Measurements from ENCODE around the gene MMAB.

MMAB gene

GRCh38 chr12:109535231-109535862, 38.0 kb downstream of the MMAB start:
- DNase-seq: no peak

GRCh38 chr12:109534456-109534855, 38.8 kb downstream of the MMAB start:
- no peak for DNase-seq

DNA sequence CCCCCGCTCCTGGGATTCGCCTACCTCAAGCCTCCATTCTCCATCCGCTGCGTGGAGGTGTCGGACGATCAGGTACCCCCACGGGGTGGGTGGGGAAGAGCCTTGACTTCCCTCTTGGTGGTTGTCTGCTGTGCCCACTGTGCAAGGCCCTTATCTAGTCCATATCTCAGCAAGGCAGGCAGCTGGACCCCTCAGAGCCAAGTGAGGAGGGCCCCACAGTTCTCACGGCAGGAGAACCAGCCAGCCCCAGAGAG, 39.9 kb downstream of the MMAB start:
- no peak for DNase-seq

DNA sequence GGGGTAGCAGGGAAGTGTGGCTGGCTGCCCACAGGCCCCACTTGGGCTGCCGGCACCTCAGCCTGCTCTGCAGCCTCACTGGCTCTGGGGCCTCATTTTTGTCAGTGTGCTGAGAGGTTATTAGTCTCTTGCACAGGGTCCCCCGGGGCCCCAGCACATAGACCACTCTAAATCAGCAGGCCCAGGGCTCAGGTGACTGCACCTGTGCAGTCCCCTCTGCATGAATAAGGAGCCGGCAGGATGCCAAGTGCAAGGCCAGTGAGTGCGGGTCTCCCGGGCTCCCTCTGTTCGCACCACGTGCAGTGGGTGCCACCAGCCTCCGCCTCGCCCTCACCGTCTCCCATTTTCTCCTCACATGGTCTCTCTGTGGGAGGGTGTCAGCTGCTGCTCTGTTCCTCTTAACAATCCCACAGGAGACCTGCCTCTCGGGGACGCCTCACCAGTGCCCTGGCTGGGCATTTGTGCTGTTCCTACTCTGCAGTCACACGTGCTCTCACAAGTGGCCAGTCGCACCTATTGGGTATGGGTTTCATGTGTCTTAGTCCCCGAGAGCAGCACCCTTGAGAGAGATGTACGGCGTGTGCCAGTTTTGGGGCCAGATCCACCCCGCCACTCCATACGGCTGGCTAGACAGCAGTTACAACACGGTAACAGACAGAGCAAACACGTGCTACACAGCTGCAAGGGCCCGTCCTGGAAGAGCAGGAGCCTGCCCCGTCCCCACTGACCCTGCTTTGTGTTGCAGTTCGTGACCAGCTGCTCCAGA, 40.4 kb downstream of the MMAB start:
- no peak for DNase-seq

DNA sequence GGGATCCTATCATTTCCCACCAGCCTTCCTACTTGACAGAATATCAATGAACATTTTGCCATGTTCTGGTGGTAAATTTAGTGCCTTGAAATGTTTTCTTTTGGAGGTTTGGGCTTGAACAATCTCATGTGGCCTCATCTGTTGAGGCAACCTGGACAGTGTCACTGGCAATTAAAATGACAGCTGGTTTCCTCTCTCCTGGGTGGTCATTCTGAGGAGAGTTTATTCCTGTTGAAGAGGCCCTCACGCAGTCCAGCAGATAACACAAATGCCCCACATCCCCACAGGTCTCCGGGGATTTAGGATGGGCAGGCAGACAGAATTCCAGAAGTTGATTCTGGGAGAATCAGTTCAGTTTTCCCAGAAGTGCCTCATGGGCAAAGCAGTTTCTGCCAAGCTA, 41.9 kb downstream of the MMAB start:
- no peak for DNase-seq

- no peak for DNase-seq
Observed at GRCh38 chr12:109529691-109530640, 43.3 kb downstream of the MMAB start.

DNA sequence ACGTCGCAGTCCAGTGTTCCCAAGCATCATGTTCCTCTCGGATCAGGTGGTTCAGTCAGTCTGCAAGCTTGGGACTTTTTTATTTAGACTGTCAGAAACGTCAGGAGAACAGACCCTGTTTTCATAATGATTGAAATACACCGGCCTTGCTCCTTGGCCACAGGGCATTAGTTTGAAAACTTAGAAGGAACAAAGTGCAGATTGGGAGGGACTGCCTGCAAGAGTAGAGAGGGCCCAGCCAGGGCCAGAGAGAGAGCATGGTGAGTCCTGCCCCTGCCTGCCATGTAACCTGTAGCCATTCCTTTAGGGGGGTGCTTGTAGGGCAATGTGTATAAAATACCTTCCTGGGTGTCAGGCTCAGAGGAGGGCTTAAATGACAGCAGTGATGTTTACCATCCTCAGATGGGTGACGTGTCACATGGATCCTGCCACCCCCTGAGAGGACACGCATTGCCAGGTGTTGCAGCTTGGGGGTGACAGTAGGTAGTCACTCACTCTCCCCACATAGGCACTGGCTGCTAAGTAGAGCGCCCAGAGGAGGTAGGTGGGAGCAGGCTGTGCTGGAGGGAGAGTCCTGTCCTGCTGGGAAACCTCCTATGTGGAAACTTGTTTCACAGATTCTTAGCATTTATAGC, 45.7 kb downstream of the MMAB start:
- DNase-seq: no peak

GRCh38 chr12:109525279-109525585, 48.1 kb downstream of the MMAB start:
- no peak for DNase-seq

DNA sequence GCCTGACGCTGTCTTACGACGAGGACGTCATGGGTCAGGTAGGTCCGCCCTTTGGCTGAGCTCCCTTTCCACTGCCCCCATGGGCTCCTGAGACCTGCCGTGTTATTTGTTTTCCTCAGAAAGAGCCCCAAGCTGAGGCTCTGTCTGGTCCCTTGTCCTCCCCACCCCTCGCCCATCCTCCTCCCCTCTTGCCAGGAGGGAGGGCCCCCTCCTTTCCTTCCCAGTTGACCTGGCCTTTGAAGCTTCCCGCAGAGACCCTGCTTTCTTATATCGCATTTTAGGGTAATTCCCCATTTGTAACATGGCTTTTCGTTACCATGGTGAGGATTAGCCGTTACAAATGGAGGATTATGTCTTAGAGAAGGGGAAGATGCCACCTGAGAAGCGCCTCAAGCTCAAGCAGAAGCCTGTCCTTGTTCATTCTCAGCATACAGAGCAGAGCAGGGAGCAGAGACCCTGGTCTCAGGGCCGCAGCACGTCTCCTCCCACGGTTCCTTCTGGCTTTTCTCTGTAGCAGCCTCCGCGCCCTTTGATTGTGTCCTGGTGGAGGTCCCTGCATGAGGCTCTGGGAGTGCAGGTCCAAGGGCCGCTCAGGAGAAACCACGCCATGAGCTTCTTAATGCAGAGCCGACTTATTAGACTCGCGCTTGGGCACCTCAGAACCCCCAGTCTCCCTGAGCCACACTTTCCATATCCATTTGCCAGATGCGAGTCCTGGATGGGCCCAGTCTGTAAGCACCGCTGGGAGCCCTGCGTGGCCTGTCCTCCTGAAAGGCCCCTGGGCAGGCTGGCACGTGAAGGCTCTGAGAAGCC, 48.6 kb downstream of the MMAB start:
- no peak for DNase-seq

DNA sequence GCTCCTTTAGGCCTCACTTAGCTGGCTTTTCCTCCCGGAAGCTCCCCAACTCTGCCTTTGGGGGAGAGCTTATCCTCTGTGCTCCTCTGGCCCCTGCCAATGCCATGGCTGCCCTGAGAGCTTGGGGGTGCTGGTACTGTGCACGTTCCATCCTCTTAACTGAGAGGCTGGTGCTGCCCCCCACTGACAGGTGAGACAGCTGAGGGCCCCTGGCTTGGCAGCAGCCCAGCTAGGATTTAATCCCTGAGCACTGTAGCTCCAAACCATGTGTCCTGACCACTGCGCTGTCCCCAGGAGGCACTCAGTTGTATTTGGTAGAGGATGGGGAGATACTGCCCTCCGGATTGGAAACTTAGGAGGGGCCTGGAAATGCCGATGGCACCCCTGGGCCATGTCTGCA, 49.8 kb downstream of the MMAB start:
- DNase-seq: no peak

GRCh38 chr12:109523071-109523470, 50.2 kb downstream of the MMAB start:
- no peak for DNase-seq

GRCh38 chr12:109521831-109522230, 51.5 kb downstream of the MMAB start:
- DNase-seq: no peak

DNA sequence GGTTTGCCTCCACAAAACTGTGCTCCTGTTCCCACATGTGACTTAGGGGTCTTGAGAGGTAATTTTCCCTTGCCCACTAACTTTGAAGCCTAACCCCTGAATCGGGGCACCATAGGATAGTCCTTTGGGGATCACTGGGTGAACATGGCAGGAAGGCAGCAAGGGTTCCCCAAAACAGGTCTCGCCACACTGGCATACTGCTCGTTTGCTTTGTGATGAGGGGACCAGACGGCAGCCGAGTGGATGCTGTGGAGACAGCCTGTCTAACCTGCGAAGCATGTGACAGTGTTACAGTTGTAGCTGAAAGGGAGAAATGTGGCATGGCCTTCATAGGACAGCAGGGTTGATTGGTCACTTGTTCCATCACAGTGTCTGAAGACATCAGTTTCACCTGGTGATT, 53.5 kb downstream of the MMAB start:
- DNase-seq: no peak

- DNase-seq: peak; percentile 53
Observed at GRCh38 chr12:109518820-109519665, 54.3 kb downstream of the MMAB start.

GRCh38 chr12:109517619-109518018, 55.7 kb downstream of the MMAB start:
- no peak for DNase-seq

DNA sequence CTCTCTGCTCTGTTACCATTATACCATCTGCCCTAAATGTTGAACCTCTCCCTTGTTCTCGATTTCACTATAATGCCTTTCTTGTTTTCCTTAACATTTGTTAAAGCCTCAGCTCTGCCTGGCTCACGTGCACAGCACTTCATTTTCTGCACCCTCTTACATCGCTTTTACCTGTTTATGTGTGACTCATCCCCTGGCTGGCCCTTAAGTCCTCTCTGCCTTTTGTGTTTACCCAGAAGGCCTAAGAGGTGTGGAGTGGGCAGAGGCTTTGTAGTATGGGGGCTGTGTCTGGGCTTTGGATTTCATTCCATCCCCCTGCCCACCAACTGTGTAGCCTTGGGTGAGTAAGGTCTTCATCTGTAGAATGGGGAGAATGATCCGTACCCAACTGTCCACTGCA, 59.3 kb downstream of the MMAB start:
- no peak for DNase-seq

DNA sequence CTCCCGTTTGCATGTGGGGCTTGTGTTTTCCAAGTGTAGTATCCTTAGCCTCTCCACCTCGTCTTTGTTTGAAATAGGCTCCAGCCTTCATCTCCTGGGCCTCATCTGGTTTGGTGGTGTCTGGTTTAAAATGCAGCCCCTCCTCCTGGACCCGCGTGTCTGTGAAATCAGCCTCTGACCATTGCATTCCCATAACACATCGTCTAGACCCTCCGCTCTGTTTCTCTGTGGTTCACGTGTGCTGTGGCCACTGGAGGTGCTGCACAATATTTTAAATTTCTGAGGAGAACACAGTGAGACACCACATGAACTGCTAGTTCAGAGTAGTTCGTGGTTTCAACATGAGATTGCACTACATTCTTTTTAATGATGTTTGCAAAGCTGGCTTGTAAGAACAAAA, 60.3 kb downstream of the MMAB start:
- no peak for DNase-seq

DNA sequence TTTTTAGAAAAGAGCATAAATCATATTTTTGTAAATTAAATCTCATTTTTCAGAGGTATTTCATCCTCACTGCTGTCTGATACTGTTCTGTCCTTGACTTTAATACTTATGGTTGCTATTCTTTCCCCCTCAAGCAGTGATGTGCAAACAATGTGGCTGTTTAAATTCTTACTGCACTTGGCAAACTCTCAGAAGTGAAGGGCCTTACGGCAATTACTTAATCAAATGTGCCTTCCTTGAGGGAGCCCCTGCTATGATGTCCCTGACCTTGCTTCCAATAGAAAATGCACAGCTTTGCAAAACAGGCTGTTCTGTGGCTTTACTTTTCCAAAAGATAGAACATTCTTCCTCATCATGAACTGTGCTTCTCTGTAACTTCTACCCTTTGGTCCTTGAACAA, 60.7 kb downstream of the MMAB start:
- DNase-seq: no peak

- DNase-seq: no peak
Observed at GRCh38 chr12:109510196-109510595, 63.1 kb downstream of the MMAB start.

DNA sequence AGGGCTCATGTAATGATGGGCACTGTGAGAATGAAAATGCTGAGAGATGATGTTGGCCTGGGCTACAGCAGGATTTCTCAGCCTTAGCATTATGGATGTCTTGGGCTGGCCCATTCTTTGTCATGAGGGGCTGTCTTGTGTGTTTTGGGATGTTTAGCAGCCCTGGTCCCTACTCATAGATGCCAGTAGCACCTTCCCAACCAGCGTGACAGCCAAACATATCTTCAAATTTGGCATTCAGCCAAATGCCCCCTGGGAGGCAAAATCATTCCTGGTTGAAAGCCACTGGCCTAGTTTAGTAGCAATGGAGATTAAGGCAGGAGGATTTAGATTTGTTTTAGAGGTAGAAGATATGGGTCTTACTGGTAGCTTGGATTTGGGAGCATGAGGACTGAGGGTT, 69.2 kb downstream of the MMAB start:
- no peak for DNase-seq

Data from activated gamma-delta T cell treated with Interleukin-2 at 50 U/mL for 16 hours (primary cell).